HepG2 (cell line): Measurements from ENCODE around the gene PROM2. TPM values are rescaled to one million over a fixed set of nuclear protein-coding genes. Genes with fewer than 3 reads are reported as not detected.

Experiments
- ARNT ChIP-seq: fragments of 450-650 bp; IDR thresholded peaks from 2 replicates; pipeline ENCODE4 v1.6.1; 2017
- KLF16 ChIP-seq, 2 experiments: sonication (generic) in 1 of 2; formaldehyde crosslinking in 1 of 2; IDR thresholded peaks; 2 replicates each; pipeline versions ENCODE4 v1.6.1 to v1.8.0; 2016 to 2023; ENCODE audit warnings: missing genetic modification reagents in 2 of 2, missing compliant biosample characterization in 1 of 2
- MXD4 ChIP-seq: IDR thresholded peaks from 2 replicates; pipeline ENCODE4 v1.6.1; 2016; ENCODE audit warnings: mild to moderate bottlenecking, missing biosample characterization, missing genetic modification reagents
- PHB2 ChIP-seq: fragments of 450-650 bp; IDR thresholded peaks from 2 replicates; pipeline ENCODE4 v1.6.1; 2018; ENCODE audit not compliant: partially characterized antibody
- YY1 ChIP-seq: IDR thresholded peaks from 2 replicates; pipeline ENCODE4 v1.6.1; 2011; ENCODE audit warnings: low read length, low read depth, moderate library complexity, mild to moderate bottlenecking; ENCODE audit not compliant: insufficient read depth, insufficient replicate concordance
- ZHX2 ChIP-seq, 2 experiments: sonication (generic) in 1 of 2; formaldehyde crosslinking in 1 of 2; IDR thresholded peaks; 2 replicates each; pipeline versions ENCODE4 v1.6.1 to v1.9.0; 2014 to 2022; ENCODE audit warnings: antibody characterized with exemption in 1 of 2, borderline replicate concordance in 1 of 2, inconsistent platforms in 1 of 2, low read depth in 1 of 2, missing genetic modification reagents in 1 of 2
- polyA plus RNA-seq, 8 experiments: library from polyadenylated mRNA; depleted of rRNA in 3 of 8; stranded (reverse) in 7 of 8; unstranded in 1 of 8; fragments of >200 nt; fragmentation: Illumina TruSeq in 4 of 8; extraction: Trizol in 4 of 8; gene quantifications; 2 replicates each; pipeline versions ENCODE4 v1.2.1 to v1.2.3, GENCODE V29; 2011 to 2016; ENCODE audit warnings: low read depth in 4 of 8, missing spikeins in 1 of 8, mixed read lengths in 1 of 8; ENCODE audit not compliant: insufficient read depth in 1 of 8
- total RNA-seq, 5 experiments: library from RNA; depleted of rRNA; stranded (reverse); fragments of >200 nt; fragmentation: Illumina TruSeq; extraction: Trizol; gene quantifications; 2 replicates each; pipeline ENCODE4 v1.2.3, GENCODE V29; 2016; ENCODE audit warnings: low read depth in 1 of 5
- TF ChIP-seq, protein P1 (sequence below), 2 experiments: fragments of 450-650 bp in 1 of 2; sonication (generic) in 1 of 2; formaldehyde crosslinking in 1 of 2; IDR thresholded peaks; 2 replicates each; pipeline versions ENCODE4 v1.6.1 to v1.8.0; 2016 to 2022; ENCODE audit warnings: antibody characterized with exemption in 1 of 2, mild to moderate bottlenecking in 1 of 2, missing genetic modification reagents in 1 of 2
- TF ChIP-seq, protein P2 (sequence below): sonication (generic); formaldehyde crosslinking; IDR thresholded peaks from 2 replicates; pipeline ENCODE4 v1.5.0; 2020; ENCODE audit warnings: missing genetic modification reagents, mild to moderate bottlenecking, borderline replicate concordance

PROM2 gene
- total and polyA plus RNA-seq, 2 of the 13 experiments (the other 11 are each of a cell fraction or from before 2014, with no cell fraction given): not detected

DNA sequence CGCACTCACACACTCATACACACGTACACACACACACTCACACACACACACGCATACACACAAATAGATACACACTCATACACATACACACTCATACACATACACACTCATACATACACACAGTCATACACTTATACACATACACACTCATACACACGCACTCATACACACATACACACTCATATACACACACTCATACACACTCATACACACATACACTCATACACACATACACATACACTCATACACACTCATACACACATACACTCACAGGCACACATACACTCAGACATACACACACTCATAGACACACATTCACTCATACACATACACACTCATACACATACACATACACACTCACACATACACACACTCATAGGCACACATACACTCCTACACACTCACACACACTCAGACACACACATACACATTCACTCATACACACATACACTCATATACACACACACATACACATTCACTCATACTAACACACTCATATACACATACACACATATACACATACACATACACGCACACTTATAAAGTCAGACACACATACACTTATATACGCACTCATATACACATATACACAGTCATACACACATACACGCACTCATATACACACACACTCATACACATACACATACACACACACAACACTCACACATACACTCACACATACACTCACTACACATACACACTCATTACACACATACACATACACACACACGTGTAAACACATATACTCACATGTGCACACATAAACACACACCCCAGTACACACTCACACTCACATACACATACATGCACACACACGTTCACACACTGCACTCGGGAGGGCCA lies 51.6 kb downstream of the PROM2 start (continued):
- TF ChIP-seq ZHX2 (IDR thresholded peaks at IDR 0.05; ENCODE audit: low read depth): no peak
- no peak for TF ChIP-seq ZHX2 (CRISPR knock-in tag; IDR thresholded peaks at IDR 0.05; ENCODE audit: borderline replicate concordance)
- TF ChIP-seq, protein P1, sequence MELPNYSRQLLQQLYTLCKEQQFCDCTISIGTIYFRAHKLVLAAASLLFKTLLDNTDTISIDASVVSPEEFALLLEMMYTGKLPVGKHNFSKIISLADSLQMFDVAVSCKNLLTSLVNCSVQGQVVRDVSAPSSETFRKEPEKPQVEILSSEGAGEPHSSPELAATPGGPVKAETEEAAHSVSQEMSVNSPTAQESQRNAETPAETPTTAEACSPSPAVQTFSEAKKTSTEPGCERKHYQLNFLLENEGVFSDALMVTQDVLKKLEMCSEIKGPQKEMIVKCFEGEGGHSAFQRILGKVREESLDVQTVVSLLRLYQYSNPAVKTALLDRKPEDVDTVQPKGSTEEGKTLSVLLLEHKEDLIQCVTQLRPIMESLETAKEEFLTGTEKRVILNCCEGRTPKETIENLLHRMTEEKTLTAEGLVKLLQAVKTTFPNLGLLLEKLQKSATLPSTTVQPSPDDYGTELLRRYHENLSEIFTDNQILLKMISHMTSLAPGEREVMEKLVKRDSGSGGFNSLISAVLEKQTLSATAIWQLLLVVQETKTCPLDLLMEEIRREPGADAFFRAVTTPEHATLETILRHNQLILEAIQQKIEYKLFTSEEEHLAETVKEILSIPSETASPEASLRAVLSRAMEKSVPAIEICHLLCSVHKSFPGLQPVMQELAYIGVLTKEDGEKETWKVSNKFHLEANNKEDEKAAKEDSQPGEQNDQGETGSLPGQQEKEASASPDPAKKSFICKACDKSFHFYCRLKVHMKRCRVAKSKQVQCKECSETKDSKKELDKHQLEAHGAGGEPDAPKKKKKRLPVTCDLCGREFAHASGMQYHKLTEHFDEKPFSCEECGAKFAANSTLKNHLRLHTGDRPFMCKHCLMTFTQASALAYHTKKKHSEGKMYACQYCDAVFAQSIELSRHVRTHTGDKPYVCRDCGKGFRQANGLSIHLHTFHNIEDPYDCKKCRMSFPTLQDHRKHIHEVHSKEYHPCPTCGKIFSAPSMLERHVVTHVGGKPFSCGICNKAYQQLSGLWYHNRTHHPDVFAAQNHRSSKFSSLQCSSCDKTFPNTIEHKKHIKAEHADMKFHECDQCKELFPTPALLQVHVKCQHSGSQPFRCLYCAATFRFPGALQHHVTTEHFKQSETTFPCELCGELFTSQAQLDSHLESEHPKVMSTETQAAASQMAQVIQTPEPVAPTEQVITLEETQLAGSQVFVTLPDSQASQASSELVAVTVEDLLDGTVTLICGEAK (IDR thresholded peaks at IDR 0.05): no peak; the same call in 1 of the 2 replicates
- TF ChIP-seq, protein P1 (CRISPR knock-in tag; IDR thresholded peaks at IDR 0.05): no peak
- peak; percentile 78 for TF ChIP-seq PHB2
- no peak for TF ChIP-seq MXD4
- no peak for TF ChIP-seq KLF16 (CRISPR knock-in tag; IDR thresholded peaks at IDR 0.05)
- TF ChIP-seq YY1: no peak
- peak; percentile 17; the same call in 1 of the 2 replicates for TF ChIP-seq ARNT
- TF ChIP-seq, protein P2, sequence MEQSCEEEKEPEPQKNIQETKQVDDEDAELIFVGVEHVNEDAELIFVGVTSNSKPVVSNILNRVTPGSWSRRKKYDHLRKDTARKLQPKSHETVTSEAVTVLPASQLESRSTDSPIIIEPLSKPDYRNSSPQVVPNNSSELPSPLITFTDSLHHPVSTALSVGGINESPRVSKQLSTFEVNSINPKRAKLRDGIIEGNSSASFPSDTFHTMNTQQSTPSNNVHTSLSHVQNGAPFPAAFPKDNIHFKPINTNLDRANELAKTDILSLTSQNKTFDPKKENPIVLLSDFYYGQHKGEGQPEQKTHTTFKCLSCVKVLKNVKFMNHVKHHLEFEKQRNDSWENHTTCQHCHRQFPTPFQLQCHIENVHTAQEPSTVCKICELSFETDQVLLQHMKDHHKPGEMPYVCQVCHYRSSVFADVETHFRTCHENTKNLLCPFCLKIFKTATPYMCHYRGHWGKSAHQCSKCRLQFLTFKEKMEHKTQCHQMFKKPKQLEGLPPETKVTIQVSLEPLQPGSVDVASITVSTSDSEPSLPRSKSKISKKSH (CRISPR knock-in tag): no peak
